Activated CD4-positive, alpha-beta T cell treated with anti-CD3 and anti-CD28 coated beads, Interleukin-2, amount 50 U/mL, for 48 hours (primary cell): ENCODE measurements around the gene MCOLN3.
"Not testable (repeated sequence)": the region's sequence is repeated elsewhere in the genome, so short reads cannot be mapped to it uniquely, and the experiment has no call there.

Experiments used
- DNase-seq, 2 experiments: peaks; one replicate each; pipeline ENCODE4 v3.0.0-alpha.2; 2020

MCOLN3 gene

GRCh38 chr1:85047472-85048295 lies 616 bp downstream of the MCOLN3 start:
- no peak for DNase-seq

DNA sequence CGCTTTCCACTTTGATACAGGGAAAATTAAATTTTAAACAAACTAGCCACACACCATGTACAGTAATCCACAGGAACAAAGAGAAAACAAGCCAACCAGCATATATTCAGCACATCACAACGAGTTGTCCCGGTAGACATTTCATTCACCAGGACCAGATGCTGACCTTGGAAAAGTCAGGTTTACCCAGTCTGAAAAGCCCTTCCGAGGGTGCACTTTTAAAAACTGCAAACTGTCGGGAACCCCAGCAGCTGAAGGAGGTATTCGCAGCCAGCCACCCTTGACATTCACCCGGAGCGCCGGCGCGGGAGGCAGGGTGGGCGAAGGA lies 1.2 kb downstream of the MCOLN3 start:
- DNase-seq = no peak

GRCh38 chr1:85042413-85042812 lies 5.9 kb downstream of the MCOLN3 start:
- no peak for DNase-seq

GRCh38 chr1:85041793-85042192 lies 6.5 kb downstream of the MCOLN3 start:
- no peak for DNase-seq

- no peak for DNase-seq
Observed at GRCh38 chr1:85033221-85033620, 15.1 kb downstream of the MCOLN3 start.

DNA sequence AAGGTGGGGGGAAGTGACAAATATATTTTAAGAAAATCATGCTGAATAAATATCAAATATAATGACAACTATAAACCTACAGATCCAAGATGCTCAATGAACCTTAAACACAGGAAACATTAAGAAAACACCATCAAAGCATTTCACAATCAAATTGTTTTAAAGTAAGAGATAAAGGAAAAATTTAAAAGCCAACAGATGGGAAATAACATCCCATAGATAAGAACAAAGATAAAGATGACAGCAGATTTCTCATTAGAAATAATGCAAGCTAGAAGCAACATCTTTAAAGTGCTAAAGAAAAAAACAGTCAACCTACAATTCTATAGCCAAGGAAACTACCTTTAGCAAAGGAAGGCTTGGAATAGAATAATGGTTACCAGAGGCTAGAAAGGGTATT lies 17.8 kb downstream of the MCOLN3 start:
- DNase-seq = no peak

- no peak for DNase-seq
Observed at GRCh38 chr1:85028151-85028550, 20.1 kb downstream of the MCOLN3 start.

GRCh38 chr1:85027242-85027983 lies 20.9 kb downstream of the MCOLN3 start:
- peak in 1 of 2 experiments; percentile 16 for DNase-seq

GRCh38 chr1:85025940-85026339 lies 22.4 kb downstream of the MCOLN3 start:
- no peak for DNase-seq

- DNase-seq = no peak
Observed at GRCh38 chr1:85024736-85025135, 23.6 kb downstream of the MCOLN3 start.

DNA sequence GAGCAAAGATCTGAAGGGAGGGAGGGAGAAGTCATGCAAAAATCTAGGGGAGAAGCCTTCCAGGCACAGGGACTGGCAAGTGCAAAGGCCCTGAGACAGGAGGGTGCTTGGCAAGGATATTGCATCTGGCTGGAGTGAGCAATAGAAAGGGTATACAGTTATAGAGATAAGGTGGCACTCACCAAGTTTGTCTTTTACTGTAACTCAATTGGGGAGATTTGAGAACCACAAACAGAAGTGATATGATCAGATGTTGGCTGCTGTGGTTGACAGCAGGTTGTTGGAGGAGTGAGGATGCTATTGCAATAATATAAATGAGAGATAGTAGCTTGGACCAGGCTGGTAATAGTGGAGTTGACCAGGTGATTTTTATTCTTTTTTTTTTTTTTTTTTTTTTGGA lies 25.6 kb downstream of the MCOLN3 start:
- no peak for DNase-seq

GRCh38 chr1:85019994-85020393 lies 28.3 kb downstream of the MCOLN3 start:
- no peak for DNase-seq

DNA sequence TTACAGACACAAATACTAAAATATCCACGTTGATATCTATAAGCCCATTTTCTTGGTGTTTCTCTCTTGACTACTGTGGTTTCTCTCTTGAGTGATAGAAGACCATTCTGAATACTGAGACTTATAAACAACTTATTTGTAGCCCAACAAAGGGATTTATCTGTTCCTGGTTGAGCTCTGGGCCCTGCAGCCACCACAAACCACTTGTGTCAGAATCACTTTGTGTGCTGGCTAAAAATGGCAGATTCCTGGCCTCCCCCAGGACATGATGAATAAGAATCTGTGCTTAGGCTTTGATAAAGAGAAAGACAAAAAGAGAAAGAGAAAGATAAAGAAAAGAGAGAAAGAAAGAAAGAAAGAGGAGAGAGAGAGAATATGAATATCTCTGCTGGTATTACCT lies 32.5 kb downstream of the MCOLN3 start:
- DNase-seq = no peak

- DNase-seq = not testable (repeated sequence)
Observed at GRCh38 chr1:85005641-85006040, 42.7 kb downstream of the MCOLN3 start.

GRCh38 chr1:85001742-85002141 lies 46.6 kb downstream of the MCOLN3 start:
- no peak for DNase-seq

- peak; percentile 39 to 48 for DNase-seq
Observed at GRCh38 chr1:84998642-84999280, 49.5 kb downstream of the MCOLN3 start.

GRCh38 chr1:84997667-84998600 lies 50.4 kb downstream of the MCOLN3 start:
- DNase-seq = peak; percentile 12 to 25

DNA sequence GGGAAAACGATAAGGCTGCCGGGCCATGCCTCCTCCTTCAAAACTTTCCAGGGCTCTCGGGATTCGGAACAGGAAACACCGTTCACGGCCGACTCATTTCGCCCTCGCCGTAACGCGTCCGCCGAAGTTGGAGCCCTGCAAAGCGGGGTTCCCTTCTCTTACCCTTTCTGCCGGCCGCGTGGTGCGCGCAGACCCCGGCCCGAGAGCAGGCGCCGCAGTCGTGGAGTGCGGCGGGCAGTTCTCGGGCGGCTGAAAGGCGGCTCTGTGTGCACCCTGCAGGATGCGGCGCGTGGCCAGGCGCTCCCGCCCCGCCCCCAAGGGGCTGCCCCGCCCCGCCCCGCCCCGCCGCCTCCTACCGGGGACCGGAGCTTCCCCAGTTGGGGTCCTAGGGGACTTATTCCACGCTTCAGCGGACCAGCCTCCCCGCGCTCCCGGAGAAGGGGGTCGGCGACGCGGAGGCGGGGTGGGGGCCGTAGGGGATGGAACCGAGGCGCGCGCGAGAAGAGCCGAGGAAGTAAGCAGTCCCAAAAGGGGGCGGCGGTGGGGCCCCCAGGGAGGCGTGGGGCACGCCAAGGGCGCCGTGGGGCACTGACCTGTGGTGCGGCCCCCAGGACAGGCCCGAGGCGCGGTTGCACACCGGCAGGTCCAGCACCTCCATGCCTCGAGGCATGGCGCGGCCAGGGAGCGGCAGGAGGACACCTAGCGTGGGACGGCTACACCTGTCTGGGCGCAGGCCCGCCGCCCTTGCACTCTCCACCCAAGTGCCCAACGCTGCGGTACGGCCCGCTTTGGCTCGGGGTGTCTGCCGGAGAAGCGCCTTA lies 51.2 kb downstream of the MCOLN3 start, which contains the start of gene MCOLN2:
Gene MCOLN2, minus strand, starts transcription at position 268 of the 821 bp plus-strand sequence. Its CDS starts 241 bp downstream, at position 27.
- DNase-seq = peak; percentile 58 to 65

DNA sequence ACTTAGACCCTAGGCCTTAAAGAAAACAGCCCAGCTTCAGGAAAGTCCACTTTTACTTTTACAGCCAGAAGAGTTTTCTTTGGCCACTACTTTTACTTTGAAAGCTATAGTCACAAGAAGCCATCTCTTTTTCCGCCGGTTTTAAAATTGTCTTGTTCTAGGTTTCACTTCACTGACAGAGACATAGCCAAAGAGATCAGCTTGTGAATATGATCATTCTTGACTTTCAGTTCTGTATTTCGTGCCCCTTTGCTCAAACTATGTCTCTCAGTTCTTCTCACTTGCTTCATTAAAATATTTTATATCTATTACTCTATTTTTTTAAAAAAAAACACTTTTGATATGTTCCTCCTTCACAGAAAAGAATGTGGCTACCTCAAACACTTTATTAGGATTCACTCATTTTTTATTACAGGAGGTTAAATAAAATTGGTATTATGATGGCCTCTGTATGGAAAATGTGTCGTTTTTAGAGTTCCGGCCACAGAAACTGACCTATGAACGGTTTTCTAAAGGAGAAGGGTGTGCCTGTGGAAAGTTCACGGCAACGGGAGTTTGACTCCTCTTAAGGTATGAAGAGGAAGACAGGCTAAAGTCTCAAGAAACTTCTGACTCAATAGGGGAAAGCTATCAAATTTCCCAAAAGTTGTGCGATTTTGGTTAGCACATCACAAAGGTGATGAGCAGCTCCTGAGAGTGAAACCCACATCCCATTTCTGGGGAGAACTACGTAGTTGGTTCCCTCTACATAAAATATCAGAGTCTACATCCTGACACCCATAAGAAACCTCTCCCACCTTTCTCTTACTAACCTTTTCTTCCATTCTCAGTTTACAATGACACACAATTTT lies 52.6 kb downstream of the MCOLN3 start:
- peak; percentile 24 to 40 for DNase-seq

DNA sequence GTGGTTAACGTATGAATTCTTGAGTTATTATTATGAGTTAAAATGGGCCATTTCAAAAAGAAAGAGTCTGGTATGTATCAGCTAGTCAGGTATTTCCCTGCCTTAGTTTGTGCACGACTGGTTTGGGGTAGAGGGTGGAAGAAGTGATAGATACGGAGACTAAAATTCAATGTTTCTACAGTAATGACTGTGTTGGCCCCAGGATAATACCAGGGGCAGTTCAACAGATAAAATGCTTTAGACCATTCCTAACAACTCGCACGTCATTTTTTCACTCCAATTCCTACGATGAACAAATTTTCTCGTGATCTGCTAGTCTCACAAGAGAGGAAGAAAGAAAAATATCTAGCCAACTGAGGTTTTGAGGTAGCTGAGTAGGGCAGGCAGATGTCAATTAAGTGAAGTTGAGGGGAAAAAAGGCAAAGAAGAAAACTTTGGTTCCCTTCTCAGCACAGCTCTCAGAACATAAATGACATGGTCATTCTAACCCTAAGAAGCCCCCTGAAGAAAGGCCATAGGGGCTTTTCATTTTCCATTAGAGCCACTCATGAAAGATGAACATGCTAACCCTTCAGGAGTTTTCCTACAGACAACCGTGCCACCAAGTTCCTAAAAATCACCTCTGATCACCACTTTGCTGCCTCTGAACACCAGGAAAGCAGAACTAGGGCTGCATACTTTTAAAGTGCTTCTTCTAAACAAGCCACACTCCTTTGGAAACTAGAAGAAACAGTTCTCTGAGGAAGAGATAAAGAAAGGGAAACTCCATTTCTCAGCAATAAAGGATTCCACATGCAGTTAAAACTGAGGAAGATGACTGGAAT lies 57.0 kb downstream of the MCOLN3 start:
- DNase-seq = no peak
